ENCODE measurements around the gene LPP. TPM values are rescaled to one million over a fixed set of nuclear protein-coding genes. Genes with fewer than 3 reads are reported as not detected.

LPP gene
- total and polyA plus RNA-seq, 2 of the 13 experiments (the other 11 are each of a cell fraction or from before 2014, with no cell fraction given), result 19.2 to 29.9 TPM

GRCh38 chr3:188568736-188569135, 414.8 kb downstream of the LPP start:
- Histone ChIP-seq H3K9ac (ENCODE audit: insufficient read depth, low read depth, low read length) (no peak overlapping the region), H3K9me3 (ENCODE audit: low read length) (no peaks in the 10 kb centered on the region), H3K27ac (ENCODE audit: extremely low read length, insufficient read depth, low read length) (no peak overlapping the region), H3K4me2 (ENCODE audit: low read depth, low read length) (no peak overlapping the region), H3K79me2 (ENCODE audit: insufficient read depth, low read length) (no peaks in the 10 kb centered on the region), H3K4me3 (replicated peaks in 1 of 3; ENCODE audit: insufficient read depth in 1 of 3, low read depth in 2 of 3, low read length in 3 of 3) (no peak overlapping the region), H2AFZ (ENCODE audit: low read length) (no peak overlapping the region), H3K4me1 (ENCODE audit: insufficient read depth, low read length) (peaks cover 10% of the 10 kb centered on the region), H4K20me1 (ENCODE audit: insufficient read depth, low read length) (no peaks in the 10 kb centered on the region), H3K36me3 (replicated peaks in 1 of 2; ENCODE audit: control insufficient read depth in 1 of 2, insufficient read depth in 2 of 2, low read length in 2 of 2) (no peaks in the 10 kb centered on the region), H3K27me3 (ENCODE audit: control insufficient read depth in 1 of 2, insufficient read depth in 2 of 2, low read length in 2 of 2) (no peaks in the 10 kb centered on the region)
- in situ Hi-C loops (cut with HindIII; ENCODE audit: extremely low pct_ligation_motif_present, low pct_unique_long_range_greater_than_20kb), result no loop called here
- WGBS (ENCODE audit: low lambda C conversion rate), result 99% methylated on average over 3 of the region's 3 CpGs
- intact Hi-C loops (cut with micrococcal nuclease; ENCODE audit: unreplicated experiment), result no loop called here
- DNase-seq (ENCODE audit: low spot score) (no peak), ATAC-seq (no peak), FAIRE-seq (no peak)
- CTCF ChIA-PET (ENCODE audit: low intra/inter-chr PET ratio, low total read pairs), result no interaction called here
- POLR2A ChIA-PET, result no interaction called here
- no TSS peak for BruUV-seq (replicated peaks)
- TF ChIP-seq SRF (IDR thresholded peaks at IDR 0.05; ENCODE audit: low read depth, low read length) (no peak), ZNF546 (CRISPR knock-in tag; conservative IDR thresholded peaks at IDR 0.05) (no peak), CCAR2 (optimal IDR thresholded peaks at IDR 0.05; ENCODE audit: low read depth, low read length) (no peak), SOX13 (IDR thresholded peaks at IDR 0.05) (no peak), SOX13 (CRISPR knock-in tag; conservative IDR thresholded peaks at IDR 0.05 in 1 of 2, IDR thresholded peaks at IDR 0.05 in 1 of 2) (no peak), SP5 (CRISPR knock-in tag; IDR thresholded peaks at IDR 0.05; ENCODE audit: borderline replicate concordance, low read depth) (no peak), SP1 (IDR thresholded peaks at IDR 0.05) (no peak), SP1 (CRISPR knock-in tag; IDR thresholded peaks at IDR 0.05) (no peak), AGO1 (IDR thresholded peaks at IDR 0.05; ENCODE audit: low read depth, low read length, poor library complexity, severe bottlenecking) (no peak), IKZF1 (IDR thresholded peaks at IDR 0.05) (no peak), AKNA (CRISPR knock-in tag; IDR thresholded peaks at IDR 0.05; ENCODE audit: borderline replicate concordance) (no peak), BRCA1 (CRISPR knock-in tag; IDR thresholded peaks at IDR 0.05) (no peak), TBL1XR1 (IDR thresholded peaks at IDR 0.05; ENCODE audit: borderline replicate concordance, low read length, partially characterized antibody) (no peak), MAX (IDR thresholded peaks at IDR 0.05) (no peak), NFYB (CRISPR knock-in tag; IDR thresholded peaks at IDR 0.05) (no peak), AHDC1 (CRISPR knock-in tag; IDR thresholded peaks at IDR 0.05; ENCODE audit: borderline replicate concordance) (no peak)
